ENCODE data around the gene CEP350. TPM values are rescaled to one million over a fixed set of nuclear protein-coding genes. Genes with fewer than 3 reads are reported as not detected.
A peak's percentile ranks its signal among the peaks of the same experiment; 100 is the strongest.

CEP350 gene
- total and polyA plus RNA-seq, 2 of the 13 experiments (the other 11 are each of a cell fraction or from before 2014, with no cell fraction given), result 7.6 to 35.9 TPM

DNA sequence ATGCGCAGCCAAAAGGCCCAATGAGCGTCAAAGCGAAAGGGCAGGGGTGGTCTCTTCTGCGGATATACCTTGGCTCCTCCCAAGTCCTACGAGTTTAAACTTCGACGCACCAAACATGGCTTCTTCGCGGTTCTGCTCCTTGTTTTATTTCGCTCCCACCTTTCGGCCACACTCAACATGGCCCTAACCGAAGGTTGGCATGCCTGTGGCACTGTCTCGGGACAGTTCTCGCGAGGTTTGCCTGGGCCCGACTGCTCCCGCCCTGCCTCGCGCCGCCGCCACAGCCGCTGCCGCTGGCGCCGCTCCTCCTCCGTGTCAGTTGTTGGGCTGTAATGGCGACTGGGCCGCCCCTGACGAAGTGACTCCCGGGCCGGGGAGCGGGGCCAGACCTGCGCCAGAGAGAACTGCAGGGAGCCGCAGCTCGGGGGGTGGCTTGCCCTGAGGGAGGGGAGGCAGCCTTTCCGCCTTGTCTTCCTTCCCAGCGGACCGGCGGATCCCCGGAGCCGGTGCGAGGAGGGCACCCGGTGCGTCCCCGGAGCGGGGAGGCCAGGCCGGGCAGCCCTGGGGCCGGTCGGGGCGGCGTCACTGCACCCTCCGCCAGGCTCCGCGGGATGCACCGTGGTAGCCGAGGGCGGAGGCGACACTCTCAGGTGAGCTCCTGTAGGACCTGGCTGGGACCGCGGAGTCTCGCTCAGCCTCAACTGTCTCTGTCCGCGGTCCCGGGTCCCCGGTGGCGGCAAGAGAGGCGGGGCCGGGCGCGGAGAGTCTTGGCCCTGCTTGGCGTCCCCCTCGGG, at the start of gene CEP350 (continued):
- TF ChIP-seq, protein P1, sequence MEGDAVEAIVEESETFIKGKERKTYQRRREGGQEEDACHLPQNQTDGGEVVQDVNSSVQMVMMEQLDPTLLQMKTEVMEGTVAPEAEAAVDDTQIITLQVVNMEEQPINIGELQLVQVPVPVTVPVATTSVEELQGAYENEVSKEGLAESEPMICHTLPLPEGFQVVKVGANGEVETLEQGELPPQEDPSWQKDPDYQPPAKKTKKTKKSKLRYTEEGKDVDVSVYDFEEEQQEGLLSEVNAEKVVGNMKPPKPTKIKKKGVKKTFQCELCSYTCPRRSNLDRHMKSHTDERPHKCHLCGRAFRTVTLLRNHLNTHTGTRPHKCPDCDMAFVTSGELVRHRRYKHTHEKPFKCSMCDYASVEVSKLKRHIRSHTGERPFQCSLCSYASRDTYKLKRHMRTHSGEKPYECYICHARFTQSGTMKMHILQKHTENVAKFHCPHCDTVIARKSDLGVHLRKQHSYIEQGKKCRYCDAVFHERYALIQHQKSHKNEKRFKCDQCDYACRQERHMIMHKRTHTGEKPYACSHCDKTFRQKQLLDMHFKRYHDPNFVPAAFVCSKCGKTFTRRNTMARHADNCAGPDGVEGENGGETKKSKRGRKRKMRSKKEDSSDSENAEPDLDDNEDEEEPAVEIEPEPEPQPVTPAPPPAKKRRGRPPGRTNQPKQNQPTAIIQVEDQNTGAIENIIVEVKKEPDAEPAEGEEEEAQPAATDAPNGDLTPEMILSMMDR (CRISPR knock-in tag; IDR thresholded peaks at IDR 0.05), result 0 out of 2 replicates have a peak, but pooled peaks have one; percentile 10
- TF ChIP-seq ZNF552 (CRISPR knock-in tag; IDR thresholded peaks at IDR 0.05; ENCODE audit: borderline replicate concordance) (no peak), ZC3H13 (CRISPR knock-in tag; IDR thresholded peaks at IDR 0.05) (no peak), NR1H2 (CRISPR knock-in tag; IDR thresholded peaks at IDR 0.05; ENCODE audit: borderline replicate concordance, low read depth) (0 out of 2 replicates have a peak, but pooled peaks have one; percentile 49), TRIM22 (IDR thresholded peaks at IDR 0.05) (no peak), KLF15 (CRISPR knock-in tag; IDR thresholded peaks at IDR 0.05; ENCODE audit: borderline replicate concordance) (no peak; the same call in 1 of the 2 replicates), ZNF749 (CRISPR knock-in tag; IDR thresholded peaks at IDR 0.05; ENCODE audit: borderline replicate concordance) (no peak), ZBTB2 (CRISPR knock-in tag; IDR thresholded peaks at IDR 0.05; ENCODE audit: low read depth) (peak; percentile 68; the same call in 1 of the 2 replicates), CBX5 (CRISPR knock-in tag; IDR thresholded peaks at IDR 0.05; ENCODE audit: borderline replicate concordance) (peak; percentile 55; the same call in 1 of the 2 replicates), RBFOX2 (IDR thresholded peaks at IDR 0.05; ENCODE audit: low read depth, low read length) (peak; percentile 95), FOXP1 (IDR thresholded peaks at IDR 0.05) (no peak), FOXP1 (CRISPR knock-in tag; IDR thresholded peaks at IDR 0.05) (no peak), ZNF230 (CRISPR knock-in tag; IDR thresholded peaks at IDR 0.05) (peak; percentile 82; the same call in 1 of the 2 replicates), ZNF577 (CRISPR knock-in tag; IDR thresholded peaks at IDR 0.05; ENCODE audit: borderline replicate concordance, low read depth) (no peak), ZEB1 (IDR thresholded peaks at IDR 0.05; ENCODE audit: insufficient replicate concordance, low read depth) (no peak), SMARCE1 (IDR thresholded peaks at IDR 0.05; ENCODE audit: borderline replicate concordance) (no peak), SATB2 (CRISPR knock-in tag; IDR thresholded peaks at IDR 0.05) (0 out of 2 replicates have a peak, but pooled peaks have one; percentile 19), ZNF20 (CRISPR knock-in tag; IDR thresholded peaks at IDR 0.05) (no peak), FOSL2 (CRISPR knock-in tag; IDR thresholded peaks at IDR 0.05) (peak; percentile 53; the same call in 1 of the 2 replicates), GABPB1 (CRISPR knock-in tag; IDR thresholded peaks at IDR 0.05) (peak; percentile 89), ZNF883 (CRISPR knock-in tag; IDR thresholded peaks at IDR 0.05; ENCODE audit: not compliant biosample characterization) (peak; percentile 62), SOX5 (CRISPR knock-in tag; IDR thresholded peaks at IDR 0.05; ENCODE audit: borderline replicate concordance) (peak; percentile 58; the same call in 1 of the 2 replicates), MAX (IDR thresholded peaks at IDR 0.05) (peak; percentile 80; the same call in 1 of the 2 replicates), ZSCAN12 (CRISPR knock-in tag; IDR thresholded peaks at IDR 0.05) (no peak)
- TF ChIP-seq, protein P2, sequence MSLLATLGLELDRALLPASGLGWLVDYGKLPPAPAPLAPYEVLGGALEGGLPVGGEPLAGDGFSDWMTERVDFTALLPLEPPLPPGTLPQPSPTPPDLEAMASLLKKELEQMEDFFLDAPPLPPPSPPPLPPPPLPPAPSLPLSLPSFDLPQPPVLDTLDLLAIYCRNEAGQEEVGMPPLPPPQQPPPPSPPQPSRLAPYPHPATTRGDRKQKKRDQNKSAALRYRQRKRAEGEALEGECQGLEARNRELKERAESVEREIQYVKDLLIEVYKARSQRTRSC (CRISPR knock-in tag; IDR thresholded peaks at IDR 0.05; ENCODE audit: low read depth), result 0 out of 2 replicates have a peak, but pooled peaks have one; percentile 25
